NCI-H2107 (cell line): ENCODE results near the gene DYRK3.
A peak's percentile ranks its signal among the peaks of the same experiment; 100 is the strongest.

Experiments used
- DNase-seq: peaks from one replicate; lab custom pipeline; 2025; lab: John Stamatoyannopoulos, UW

The DYRK3 gene

GRCh38 chr1:206661161-206661820, 26.0 kb downstream of the DYRK3 start:
- no peak for DNase-seq

- DNase-seq, result no peak
Observed at GRCh38 chr1:206662396-206663092, 27.2 kb downstream of the DYRK3 start.

DNA sequence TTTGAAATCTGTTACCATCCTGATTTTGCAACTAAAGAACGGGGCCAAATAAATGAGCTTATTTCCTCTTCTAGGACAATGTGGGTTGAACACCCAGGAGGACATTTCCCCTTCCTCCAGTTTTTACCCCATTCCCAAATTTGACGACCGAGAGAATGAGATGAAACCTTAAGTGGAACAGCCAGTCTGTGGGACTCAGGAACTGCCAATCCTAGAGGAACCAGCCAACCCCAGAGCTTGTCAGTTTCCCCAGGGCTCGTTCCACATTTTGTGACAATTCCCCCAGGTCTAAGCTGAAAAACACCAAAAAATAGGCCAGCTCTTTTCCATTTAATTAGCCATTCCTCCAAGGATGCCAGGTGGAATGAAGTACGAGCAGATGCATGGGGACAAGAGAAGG, 28.0 kb downstream of the DYRK3 start:
- no peak for DNase-seq

DNA sequence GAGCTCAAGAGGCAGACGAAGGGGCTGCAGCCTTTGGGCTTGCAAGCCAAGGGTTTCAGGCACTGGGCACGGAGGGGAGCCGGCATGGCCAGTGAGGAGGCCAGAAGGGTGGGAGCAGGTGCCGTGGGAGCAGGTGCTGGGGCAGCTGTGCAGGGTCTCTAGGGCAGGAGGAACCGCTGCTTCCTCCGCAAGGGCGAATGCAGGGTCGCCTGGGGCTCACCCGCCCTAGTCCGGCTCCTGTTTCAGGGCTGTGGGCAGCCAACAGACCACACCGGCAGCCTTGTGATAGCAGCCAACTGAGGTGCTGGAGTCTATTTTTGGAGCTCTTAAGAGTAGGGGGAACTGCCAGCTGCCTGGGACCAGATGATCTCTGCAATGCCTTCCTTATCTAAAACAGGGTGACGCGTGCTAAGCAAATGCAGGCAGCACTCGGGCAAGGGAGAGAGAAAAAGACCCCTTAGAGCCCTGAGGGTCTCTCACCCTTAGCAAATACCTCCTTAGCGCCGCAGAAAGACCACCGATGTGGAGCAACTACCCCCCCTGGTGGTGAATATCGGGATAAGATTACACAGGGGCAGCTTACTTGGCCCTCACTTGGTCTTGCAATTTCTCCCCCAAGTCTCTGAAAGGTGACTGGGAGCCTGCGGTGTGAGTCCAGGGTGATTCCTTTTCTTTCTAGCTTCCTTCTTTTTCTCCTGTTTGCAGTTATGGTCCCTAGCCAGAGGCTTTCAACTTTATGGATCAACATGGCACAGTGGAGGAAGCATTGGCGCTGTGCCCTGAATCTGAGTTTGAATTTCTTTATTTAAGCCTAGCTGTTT, 28.7 kb downstream of the DYRK3 start:
- DNase-seq, result peak; percentile 60

GRCh38 chr1:206664740-206665139, 29.4 kb downstream of the DYRK3 start:
- no peak for DNase-seq

DNA sequence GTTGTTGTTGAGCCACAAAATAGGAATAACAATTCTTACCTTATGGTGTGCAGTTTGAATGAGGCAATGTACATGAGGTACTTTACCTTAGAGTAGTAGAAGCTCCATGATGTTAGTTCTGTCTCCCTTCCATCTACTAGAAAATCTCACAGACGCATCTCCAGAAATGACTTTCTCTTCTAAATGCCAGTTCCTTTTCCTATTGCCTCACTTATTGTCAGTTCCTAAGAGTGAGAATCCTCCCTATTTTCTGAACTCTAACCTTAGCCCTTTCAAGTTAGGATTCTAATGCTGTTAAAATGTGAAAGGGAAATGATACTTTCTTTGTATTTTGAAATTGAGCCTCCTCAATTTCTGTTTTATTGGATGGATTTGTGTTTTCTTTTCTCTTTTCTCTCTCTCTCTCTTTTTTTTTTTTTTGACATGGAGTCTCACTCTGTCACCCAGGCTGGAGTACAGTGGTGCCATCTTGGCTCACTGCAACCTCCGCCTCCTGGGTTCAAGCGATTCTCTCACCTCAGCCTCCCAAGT, 30.8 kb downstream of the DYRK3 start:
- DNase-seq, result no peak

DNA sequence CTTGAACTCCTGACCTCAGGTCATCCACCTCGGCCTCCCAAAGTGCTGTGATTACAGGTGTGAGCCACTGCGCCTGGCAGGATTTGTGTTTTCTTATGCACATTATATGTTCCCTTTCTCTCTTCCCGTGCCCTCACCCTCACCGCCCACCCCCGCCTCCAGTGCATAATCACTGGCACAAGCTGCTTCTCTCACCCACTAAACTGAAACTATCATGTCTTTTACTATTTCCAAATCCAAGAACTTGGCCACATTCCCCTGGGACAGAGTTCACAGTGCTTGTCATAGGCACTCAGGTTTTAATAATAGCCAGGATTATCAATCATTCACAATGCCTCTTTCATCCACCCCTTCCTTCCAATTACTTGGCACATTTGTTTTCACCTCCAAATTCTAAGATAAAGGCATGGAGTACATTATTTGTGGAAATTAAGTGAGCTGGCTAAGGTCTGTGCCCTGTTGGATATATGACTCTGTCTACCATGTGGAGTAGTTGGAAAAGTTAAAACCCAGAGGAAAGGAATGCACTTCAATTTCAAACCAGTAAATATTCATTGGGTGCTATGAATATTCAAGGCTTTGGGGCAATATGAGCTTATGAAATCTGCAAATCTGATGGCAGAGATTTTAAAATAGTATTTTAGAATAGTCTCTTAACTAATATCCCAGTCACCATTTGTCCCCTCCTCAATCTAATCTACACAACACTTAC, 31.8 kb downstream of the DYRK3 start:
- no peak for DNase-seq

DNA sequence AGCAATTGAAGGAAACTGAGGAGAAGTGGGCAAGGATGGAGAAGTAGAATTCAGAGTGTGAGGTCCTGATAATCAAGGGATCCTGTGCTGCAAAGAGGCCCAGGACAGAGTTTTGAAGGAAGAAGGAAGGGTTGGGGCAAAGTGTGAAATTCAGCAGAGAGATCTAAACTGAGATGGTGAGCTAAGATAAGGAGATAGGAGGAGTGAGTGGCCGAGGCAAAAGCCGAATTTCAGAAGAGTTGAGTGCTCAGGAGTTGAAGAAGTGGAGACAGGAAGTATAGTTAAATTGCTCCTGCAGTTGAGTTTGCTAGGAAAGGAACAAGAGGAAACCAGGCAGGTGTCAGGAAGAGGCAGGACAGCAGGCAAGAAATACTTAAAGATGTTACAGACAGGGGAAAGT, 33.0 kb downstream of the DYRK3 start:
- DNase-seq, result no peak

- DNase-seq, result no peak
Observed at GRCh38 chr1:206668874-206669410, 33.6 kb downstream of the DYRK3 start.

- DNase-seq, result no peak
Observed at GRCh38 chr1:206672011-206672688, 36.8 kb downstream of the DYRK3 start.

DNA sequence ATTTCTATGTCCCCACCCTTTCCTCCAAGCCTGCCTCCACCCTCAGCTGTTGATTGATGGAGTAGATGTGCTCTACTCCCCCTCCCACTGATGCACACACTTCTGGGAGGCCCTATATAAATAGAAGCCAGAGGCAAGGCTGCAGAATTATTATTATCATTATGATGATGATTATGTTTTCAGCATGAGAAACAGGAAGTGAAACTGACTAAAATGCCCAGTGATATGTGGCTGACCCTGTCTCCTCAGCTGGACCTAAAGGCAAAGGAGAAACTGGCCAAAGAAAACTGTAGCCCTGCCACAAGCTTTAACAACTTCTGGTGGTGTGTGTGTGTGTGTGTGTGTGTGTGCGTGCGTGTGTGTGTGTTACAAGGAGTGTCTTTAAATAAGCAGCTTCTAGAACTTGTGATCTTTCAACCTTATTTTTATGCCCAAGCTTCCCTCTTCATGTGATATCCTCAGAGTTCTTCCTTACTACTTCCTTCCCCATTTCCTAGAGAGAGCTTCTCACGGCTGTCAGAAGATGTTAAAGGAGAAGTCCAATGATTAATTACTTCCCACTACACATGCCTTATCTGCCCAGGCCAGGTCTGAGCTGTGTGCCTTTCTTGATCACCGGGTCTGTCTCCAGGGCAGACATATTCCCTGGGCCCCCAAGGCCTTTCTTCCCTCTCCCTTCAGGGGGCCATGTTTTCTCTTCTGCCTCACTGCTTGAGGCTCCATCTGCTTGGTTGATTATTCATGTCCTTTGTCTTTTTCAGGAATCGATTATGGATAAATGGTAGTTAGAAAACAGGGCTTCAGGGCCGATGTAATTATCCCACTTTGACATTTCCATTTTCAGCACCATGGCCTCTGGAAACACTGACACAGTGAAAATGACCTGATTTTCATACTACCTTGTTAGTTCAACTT, 37.8 kb downstream of the DYRK3 start:
- no peak for DNase-seq

DNA sequence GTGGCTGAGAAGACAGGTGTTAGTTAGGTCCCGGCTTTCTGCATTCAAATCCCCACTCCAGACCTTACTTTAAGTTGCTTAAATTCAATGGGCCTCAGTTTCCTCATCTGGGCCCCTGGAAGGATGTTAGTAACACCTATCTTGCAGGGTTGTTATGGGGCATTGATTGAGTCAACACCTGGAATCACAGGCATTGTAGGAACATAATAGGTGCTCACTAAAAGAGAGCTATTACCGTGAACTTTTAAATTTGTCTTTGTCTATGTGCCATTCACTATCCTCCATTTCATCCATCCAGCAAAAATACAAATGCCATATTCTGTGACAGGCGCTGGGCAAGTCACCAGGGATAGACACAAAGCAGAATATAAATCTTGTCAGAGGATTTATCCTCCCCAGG, 38.9 kb downstream of the DYRK3 start:
- no peak for DNase-seq

DNA sequence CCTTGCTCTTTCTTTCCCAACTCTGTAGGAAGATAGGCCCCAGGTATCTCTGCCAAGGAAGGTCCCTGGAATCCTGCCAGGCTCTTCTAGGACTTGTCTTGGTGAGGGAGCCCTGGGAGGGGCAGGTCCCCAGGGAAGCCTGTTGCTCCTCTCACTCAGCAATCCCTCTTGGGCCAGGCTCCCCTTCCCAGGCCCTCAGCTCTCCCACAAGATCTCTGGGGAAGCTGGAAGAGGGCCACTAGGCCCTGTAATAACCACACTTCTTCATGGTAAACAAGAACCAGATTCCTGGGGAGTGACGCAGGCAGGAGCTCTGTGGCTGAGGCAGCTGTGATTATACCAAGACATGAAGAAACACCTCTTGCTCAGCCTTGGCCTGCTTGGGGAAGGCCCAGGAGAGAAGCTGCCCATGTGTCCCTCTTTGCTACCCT, 39.4 kb downstream of the DYRK3 start:
- peak; percentile 42 for DNase-seq

DNA sequence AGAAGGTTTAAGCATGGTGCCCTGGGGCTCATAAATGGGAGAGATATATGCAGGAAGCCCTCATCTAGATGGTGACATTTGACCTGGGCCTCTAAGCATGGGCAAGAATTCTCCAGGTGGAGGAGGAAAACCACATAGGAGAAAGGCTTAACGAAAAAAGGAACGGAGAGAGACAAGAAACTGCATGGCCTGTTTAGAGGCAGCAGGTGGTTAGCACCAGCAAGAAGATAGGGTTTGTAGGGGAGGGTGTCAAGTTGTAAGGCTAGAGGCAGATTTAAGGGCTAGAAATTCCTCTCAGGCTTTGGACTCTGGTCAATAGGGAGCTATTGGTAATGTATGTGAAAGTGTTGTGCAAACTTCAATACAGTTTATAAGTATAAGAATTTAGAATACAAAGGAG, 41.2 kb downstream of the DYRK3 start:
- no peak for DNase-seq

GRCh38 chr1:206678490-206678889, 43.2 kb downstream of the DYRK3 start:
- no peak for DNase-seq

DNA sequence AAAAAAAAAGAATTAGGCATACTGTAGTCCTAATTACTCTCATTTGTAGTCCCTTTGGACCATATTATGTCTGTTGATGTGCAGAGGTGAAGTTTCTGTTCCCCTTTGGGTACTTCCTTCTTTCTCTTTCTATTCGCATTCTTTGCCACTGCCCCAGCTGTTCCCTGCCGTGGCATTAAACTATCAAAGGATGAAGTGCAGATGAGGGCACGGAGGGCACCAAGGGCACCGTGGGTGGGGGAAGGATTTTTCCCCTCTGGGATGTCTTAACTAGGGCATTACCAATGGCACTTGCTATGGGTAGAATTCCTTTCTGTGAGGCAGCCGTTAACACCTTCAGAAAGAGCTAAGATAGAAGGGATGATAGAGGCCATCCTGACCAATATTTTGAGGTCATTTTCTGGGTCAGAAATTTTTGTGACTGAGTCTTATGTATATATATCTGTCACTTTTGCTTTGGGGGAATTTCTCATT, 44.4 kb downstream of the DYRK3 start:
- DNase-seq, result no peak

- no peak for DNase-seq
Observed at GRCh38 chr1:206680279-206680678, 44.9 kb downstream of the DYRK3 start.

DNA sequence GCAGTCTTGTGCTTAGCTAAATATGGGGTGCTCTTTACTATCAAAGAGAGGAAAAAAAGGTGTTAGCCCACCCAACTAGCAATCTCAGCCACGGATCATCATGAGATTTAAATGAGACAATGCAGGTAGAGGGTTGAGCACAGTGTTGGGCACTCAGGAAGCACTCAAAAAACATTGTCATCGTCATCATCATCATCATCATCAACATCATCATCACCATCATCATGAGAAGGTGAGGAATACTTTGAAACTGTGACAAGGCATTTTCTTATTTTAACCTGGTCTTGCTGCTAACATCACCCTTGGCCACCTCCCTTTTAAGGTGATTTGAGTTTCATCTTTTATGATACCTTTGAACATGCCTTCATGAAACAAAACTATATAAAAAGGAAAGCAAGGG, 46.0 kb downstream of the DYRK3 start:
- DNase-seq, result no peak

DNA sequence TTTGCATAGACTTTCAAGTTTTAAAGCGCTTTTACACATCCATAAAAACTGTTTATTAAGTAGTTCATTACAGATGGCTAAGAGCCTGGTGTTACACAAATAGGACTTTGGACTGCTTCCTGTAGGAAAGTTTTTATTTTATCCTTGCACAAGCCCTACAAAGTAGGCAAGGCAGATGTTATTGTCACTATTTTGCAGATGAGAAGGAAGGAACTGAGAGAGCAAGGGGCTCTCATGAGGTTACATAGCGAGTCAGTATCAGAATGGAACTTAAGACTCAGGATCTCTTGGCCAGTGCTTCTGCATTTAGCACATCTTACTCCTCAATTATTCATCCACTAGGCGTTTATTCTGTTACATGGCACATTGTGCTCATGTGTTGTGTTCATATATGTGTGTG, 46.8 kb downstream of the DYRK3 start:
- DNase-seq, result no peak

DNA sequence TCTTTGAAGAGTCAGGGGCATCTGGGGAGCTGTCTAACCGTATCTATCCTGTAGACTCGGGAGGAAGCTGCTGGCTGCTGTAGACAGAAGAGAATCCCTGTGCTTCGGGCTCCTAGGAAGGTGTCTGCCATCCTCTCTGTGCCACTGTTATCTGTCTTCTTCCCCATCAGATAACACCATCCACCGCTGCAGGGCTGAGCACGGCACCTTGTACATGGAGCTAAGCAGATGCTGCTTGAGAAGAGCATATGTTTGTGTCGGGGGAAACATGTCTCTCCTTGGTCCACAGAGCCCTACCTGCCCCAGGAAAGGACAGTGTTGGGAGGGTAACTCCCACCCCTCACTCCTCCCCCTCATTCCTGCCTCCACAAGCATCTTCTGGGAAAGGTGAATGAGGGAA, 48.0 kb downstream of the DYRK3 start:
- no peak for DNase-seq
